DMS114 treated with DMSO at 0.1 percent for 48 hours (cell line): ENCODE results near the gene HSPBP1.
"Not testable (repeated sequence)": the region's sequence is repeated elsewhere in the genome, so short reads cannot be mapped to it uniquely, and the experiment has no call there.

Source experiments
- DNase-seq: peaks from one replicate; lab custom pipeline; 2025; ENCODE audit not compliant: unreplicated experiment; lab: John Stamatoyannopoulos, UW

HSPBP1 gene

DNA sequence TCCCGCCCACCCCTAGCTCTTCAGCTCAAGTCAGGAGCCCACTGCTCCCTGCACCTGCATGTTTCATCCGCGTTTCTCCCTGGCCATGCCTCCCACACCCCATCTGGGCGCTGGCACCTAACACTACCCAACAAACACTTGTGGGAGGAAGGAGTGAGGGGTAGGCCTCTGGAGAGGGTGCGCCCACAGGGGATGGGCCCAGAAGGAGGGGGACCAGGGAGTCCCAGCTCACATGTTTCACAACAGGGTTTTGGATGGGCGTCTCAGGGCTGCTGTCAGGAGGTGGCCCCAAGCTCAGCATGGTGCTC is 39.2 kb downstream of the HSPBP1 start:
- no peak for DNase-seq

DNA sequence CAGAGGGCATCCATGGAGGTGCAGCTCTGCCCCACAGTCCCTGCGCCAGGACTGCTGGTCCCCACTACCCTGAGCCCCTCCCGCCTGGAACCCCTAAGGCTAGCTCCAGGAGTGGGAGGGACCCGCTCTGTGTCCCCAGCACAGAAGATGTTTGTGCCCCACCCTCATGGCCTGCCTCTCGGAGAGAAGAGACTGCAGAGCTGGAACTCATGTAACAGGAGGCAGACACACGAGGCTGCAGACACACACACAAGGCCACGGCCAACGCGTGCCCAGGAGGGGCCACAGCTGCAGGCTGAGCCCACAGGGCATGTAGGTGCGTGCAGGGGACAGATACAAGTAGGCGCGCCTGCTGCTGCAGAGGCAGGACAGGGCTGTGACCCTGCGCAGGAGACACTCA is 40.9 kb downstream of the HSPBP1 start:
- no peak for DNase-seq

DNA sequence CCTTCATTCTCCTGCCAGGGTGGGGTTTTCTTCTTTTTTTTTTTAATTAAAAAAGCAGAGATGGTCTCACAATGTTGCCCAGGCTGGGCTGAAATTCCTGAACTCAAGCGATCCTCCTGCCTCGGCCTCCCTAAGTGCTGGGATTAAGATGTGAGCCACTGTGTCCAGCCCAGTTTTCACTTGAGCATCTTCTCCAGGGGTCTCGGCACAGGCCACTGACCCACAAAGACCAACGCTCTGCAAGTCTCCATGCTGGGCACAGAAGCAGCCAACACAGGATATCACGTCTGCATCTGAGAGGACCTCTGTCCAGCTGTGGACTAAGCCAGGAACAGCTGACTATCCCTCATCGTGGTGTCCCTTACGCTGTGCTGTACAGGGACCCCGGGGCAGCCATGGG is 41.9 kb downstream of the HSPBP1 start:
- DNase-seq, result no peak

DNA sequence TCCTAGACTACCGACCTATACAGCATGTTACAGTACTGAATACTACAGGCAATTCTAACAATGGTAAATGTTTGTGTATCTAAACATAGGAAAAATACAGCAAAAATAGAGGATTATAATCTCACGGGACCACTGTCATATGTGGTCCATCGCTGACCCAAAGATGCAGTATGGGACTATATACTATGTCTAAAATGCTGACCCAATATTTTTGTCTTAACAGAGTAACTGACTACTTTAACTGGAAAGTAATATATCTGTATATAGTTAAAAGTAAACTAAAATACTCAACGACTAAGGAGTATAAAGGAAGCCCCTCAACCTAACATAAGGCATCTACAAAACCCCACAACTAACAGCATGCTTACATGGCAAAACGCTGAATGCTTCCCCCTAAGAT is 46.9 kb downstream of the HSPBP1 start:
- DNase-seq, result no peak

- no peak for DNase-seq
Observed at GRCh38 chr19:55232286-55232602, 47.7 kb downstream of the HSPBP1 start.

DNA sequence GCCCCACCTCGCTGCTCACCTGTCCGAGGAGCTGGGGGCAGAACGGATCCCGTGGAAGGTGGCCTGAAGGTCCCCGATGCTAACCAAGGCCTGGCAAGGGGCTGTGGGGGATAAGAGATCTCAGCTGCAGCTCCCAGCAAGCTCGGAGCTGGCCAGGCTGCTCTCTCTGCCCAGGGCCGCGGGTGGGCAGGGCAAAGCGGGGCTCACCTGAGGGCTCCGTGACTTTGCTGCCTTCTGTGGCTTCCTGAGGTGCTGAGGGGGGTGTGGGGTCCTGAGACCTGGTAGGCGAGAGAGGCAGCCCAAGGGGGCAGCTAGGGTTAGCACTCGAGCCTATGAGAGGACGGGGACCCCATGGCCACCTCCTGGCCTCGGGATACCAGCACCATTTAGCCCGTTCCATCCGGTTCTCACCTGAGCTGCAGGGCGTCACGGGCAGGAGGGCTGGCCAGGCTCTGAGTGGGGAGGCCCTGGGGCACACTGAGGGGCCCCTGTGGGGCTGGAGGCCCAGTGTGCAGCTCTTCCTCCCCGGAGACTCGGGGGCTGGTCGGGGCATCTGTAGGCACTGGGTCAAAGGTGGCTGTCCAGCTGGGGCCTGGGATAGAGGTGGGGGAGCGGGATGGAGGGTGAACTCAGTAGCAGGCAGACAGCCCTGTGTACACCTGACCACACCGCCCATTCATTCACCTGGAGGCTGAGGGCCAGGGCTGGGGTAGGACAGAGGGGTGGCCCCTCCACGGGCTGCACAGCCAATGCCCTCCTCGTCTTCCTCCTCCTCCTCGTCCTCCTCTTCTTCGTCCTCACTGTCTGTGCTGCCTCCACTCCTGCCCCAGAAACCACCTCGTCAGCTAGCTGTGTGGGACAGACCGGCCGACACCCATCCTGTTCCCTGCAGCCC is 48.3 kb downstream of the HSPBP1 start:
- DNase-seq, result no peak

DNA sequence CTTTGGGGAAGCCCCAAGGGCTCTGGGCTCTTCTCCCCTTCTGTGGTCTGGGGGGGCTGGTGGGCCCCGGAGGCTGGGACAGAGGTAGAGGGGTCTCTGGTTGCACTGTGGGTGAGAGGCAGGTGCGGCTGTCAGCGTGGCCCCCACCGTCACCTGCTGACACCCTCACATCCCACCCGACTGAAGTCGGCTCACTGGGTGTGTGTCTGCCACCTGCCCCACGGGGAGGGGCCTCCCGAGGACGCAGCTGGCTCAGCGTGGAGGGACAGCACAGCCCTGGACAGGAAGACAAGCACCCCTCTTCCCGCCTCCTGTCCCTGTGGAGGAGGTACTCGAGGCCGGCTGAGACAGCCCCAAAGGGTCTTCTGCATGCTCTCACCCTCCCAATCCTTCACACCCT is 49.1 kb downstream of the HSPBP1 start:
- DNase-seq, result no peak

GRCh38 chr19:55230329-55230728 is 49.6 kb downstream of the HSPBP1 start:
- DNase-seq, result no peak

GRCh38 chr19:55229789-55230182 is 50.1 kb downstream of the HSPBP1 start:
- no peak for DNase-seq

GRCh38 chr19:55229145-55229788 is 50.6 kb downstream of the HSPBP1 start:
- DNase-seq, result no peak

DNA sequence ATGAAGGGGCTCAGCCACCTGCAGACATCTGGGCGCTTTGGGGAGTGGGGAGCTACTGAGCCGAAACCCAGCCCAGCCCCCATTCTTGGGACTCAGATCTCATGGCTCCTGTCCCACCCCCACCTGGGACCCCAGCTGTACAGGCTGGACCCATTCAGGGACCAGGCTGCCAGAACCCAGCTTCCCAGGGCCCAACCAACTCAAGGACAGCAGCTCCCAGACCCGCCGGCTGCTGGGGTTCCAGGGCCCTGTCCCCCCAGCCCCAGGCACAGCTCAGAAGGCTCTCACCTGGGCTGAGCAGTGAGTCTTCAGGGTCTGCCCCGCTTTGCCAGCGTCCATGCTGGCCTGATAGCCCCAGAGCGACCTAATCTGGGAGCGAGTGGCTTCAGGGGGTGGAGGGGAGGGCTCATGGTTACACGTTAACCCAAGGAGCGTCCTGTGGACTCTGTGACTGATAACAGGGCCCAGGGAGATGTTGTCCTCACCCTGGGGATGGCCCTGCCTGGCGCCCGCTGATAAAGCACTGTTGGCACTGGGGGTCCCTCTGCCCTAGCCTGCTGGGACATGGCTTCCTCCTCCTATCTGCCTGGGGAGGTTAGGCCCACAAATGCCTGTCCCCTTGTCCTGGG is 51.4 kb downstream of the HSPBP1 start, which contains the start of gene TMEM86B:
Gene TMEM86B (minus strand): TSS at position 361 of the 629 bp plus-strand sequence. CDS start 22 bp downstream, at position 339.
- DNase-seq, result no peak

GRCh38 chr19:55228015-55228391 is 51.9 kb downstream of the HSPBP1 start:
- DNase-seq, result no peak

- DNase-seq, result no peak
Observed at GRCh38 chr19:55227241-55228014, 52.5 kb downstream of the HSPBP1 start.

DNA sequence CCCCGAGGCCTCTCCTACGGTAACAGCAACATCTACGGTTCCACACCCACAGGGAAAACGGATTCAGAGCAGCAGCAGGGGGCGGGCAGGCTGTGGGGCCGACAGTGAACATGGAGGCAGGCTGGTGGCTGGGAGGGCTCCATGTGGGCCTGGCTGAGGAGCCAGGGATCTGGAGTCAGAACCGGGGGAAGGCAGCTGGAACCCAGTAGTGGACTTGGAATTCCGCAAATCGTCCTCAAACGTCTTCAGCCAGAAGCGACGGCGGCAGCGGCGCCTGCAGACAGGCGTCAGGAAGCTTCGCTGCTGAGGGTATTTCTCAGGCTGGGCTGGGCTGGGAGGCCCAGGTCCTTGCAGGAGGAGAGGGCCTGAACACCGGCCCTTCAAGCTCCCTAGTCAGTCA is 53.1 kb downstream of the HSPBP1 start:
- no peak for DNase-seq

DNA sequence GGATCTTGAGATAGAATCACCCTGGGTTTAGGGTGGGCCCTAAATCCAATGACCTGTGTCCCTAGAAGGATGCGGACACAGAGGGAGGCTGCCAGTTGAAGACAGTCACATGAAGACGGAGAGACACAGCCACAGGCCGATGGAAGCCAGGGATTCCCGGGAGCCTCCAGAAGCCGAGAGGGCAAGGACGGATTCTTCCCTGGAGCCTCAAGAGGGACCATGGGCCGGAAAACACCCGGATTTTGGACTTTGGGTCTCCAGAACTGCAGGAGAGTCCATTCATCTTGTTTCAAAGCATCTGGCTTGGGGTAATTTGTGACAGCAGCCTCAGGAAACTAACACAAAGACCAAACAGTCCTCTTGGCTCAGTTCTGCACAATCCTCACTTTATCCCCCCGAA is 53.6 kb downstream of the HSPBP1 start:
- no peak for DNase-seq

DNA sequence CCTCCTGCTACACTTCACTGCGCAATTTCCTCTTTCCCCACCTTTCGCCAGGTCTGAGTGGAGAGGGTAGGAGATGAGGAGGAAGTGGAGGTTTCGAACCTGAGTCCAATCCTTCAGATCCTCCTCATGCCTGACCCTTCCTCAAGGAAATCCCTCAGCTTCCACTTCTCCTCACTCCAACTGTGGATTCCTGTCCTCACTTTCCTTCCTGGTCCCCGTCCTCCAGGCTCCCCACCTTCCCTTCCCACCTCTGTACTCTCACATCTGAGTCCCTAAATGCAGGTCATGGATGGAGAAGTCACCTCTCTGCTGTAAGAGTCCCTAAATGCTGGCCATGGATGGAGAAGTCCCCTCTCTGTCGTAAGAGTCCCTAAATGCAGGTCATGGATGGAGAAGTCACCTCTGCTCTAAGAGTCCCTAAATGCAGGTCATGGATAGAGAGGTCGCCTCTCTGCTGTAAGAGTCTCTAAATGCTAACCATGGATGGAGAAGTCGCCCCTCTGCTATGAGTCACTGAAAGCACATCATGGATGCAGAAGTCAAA is 54.4 kb downstream of the HSPBP1 start:
- DNase-seq, result no peak

DNA sequence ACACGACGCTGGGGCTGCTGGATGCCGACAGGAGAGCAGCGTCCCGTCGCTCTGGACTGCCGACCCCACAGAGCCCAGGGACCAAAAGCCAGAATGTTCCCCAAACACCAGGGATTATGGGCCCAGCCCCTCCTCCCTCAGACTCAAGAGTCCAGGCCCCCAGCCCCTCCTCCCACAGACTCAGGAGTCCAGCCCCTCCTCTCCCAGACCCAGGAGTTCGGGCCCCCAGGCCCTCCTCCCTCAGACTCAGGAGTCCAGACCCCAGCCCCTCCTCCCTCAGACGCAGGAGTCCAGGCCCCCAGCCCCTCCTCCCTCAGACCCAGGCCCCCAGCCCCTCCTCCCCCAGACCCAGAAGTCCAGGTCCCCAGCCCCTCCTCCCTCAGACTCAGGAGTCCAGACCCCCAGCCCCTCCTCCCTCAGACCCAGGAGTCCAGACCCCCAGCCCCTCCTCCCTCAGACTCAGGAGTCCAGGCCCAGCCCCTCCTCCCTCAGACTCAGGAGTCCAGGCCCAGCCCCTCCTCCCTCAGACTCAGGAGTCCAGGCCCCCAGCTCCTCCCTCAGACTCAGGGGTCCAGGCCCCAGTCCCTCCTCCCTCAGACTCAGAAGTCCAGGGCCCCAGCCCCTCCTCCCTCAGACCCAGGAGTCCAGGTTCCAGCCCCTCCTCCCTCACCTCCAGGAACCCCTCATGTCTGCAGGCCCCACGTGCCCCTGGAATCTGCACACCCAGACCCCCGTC is 55.1 kb downstream of the HSPBP1 start:
- not testable (repeated sequence) for DNase-seq

DNA sequence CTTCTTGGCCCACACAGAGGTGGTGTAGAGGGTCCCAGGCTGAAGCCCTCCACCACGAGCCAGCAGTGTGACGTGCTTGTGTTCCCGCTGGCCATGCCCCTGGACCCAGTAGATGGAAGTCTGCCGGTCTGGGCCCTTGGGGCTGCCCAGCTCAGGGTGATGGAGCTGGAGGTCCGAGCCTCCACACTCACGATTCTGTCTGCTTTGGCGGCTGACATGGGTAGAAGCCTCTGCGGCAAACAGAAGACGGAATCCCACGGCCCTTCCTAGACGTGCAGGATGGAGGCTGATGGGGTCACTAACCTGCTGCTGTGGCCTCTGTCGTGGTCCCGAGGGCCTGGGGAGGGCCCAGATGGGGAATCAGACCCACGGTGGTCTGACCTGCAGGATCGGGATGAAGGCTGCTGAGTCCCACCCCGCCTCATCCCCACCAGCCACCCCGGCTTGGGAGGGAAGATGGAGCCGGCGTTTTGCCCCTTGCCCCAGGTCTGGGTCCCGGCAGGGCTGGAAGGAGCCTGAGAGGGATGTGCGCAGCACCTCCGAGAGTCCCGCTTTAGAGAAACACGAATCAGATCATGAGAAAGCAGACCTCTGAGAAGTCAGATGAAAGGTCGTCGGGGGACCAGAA is 55.8 kb downstream of the HSPBP1 start:
- DNase-seq, result no peak

GRCh38 chr19:55223291-55224037 is 56.4 kb downstream of the HSPBP1 start:
- DNase-seq, result no peak
